T-helper 17 cell (primary cell): ENCODE data around the gene ZDHHC7. TPM values are rescaled to one million over a fixed set of nuclear protein-coding genes. Genes with fewer than 3 reads are reported as not detected.
A peak's percentile ranks its signal among the peaks of the same experiment; 100 is the strongest.
"Not testable (repeated sequence)": the region's sequence is repeated elsewhere in the genome, so short reads cannot be mapped to it uniquely, and the experiment has no call there.

Experiments
- ATAC-seq: fragments of 150-1000 bp; cut with Tn5 transposase; 2 replicates; pipeline ENCODE4 v1.10.0; 2021; ENCODE audit warnings: mild to moderate bottlenecking, moderate library complexity
- DNase-seq, 3 donors: peaks; one replicate each; pipeline versions ENCODE4 v3.0.0 to v3.0.0-alpha.2; 2020 to 2021
- H3K9me3 ChIP-seq: one replicate; pipeline ENCODE4 v1.7.0; 2013; ENCODE audit warnings: low read length, mild to moderate bottlenecking; ENCODE audit not compliant: control insufficient read depth, poor library complexity, severe bottlenecking
- H3K27ac Mint-ChIP-seq: one replicate; pipeline ENCODE4 v1.8.0; 2022; ENCODE audit warnings: mild to moderate bottlenecking, moderate library complexity, mixed read lengths
- H3K27me3 Mint-ChIP-seq: one replicate; pipeline ENCODE4 v1.8.0; 2022; ENCODE audit warnings: mixed read lengths
- H3K36me3 Mint-ChIP-seq: one replicate; pipeline ENCODE4 v1.8.0; 2022; ENCODE audit warnings: low read depth, mixed read lengths
- H3K4me1 Mint-ChIP-seq: one replicate; pipeline ENCODE4 v1.8.0; 2022; ENCODE audit warnings: mild to moderate bottlenecking, mixed read lengths
- H3K4me3 Mint-ChIP-seq: one replicate; pipeline ENCODE4 v1.8.0; 2022; ENCODE audit warnings: mild to moderate bottlenecking, moderate library complexity, mixed read lengths
- total RNA-seq, 4 donors: library from RNA in 2 of 4; stranded (reverse) in 2 of 4; gene quantifications; one replicate each; pipeline ENCODE4 v1.2.3 and lab custom pipeline; 2022 to 2026

The ZDHHC7 gene
- total RNA-seq, 2 donors from 2014 or later: 35.4 to 46.6 TPM

DNA sequence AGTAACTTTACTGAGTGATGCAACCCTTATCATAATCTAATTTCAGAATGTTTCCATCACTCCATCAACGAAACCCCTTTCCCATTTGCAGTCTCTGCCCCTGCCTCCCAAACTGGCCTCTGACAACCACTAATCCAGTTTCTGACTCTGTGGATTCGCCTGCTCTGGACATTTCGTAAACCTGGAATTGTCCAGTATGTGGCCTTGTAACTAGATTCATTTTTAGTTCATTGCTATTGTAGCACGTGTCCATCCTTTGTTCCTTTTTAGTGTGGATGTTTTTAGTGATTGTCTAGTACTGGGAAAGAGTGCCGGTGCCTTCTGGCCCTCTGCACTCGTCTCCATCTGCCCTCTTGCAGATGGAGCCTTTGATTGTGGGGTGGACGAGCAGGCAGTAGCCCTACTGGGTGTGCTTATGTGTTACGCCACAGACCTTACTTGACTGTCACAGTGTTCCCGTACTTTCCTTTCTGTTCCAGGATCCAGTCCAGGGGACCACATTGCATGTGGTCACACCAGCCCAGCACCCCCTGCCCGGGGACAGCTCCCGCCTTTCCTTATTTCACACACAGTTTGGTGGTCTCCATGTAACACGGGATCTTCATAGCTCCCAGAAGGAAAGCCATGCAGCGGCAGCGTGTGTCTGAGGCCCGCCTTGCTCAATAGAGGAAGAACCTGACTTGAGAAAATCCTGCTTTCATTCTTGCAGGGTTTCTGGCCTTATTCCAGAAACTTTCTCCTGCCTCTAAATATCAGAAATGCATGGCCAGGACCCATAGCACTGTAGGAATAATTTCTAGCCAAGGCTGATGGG, 25.1 kb upstream of the ZDHHC7 start:
- no peak overlapping the region for H3K27ac Mint-ChIP-seq
- peaks cover 9% of the 10 kb centered on the region for H3K4me1 Mint-ChIP-seq
- H3K4me3 Mint-ChIP-seq: no peak overlapping the region
- ATAC-seq: no peak
- no peaks in the 10 kb centered on the region for H3K27me3 Mint-ChIP-seq
- DNase-seq: no peak
- peaks cover 3% of the 10 kb centered on the region for H3K36me3 Mint-ChIP-seq
- no peaks in the 10 kb centered on the region for H3K9me3 ChIP-seq

DNA sequence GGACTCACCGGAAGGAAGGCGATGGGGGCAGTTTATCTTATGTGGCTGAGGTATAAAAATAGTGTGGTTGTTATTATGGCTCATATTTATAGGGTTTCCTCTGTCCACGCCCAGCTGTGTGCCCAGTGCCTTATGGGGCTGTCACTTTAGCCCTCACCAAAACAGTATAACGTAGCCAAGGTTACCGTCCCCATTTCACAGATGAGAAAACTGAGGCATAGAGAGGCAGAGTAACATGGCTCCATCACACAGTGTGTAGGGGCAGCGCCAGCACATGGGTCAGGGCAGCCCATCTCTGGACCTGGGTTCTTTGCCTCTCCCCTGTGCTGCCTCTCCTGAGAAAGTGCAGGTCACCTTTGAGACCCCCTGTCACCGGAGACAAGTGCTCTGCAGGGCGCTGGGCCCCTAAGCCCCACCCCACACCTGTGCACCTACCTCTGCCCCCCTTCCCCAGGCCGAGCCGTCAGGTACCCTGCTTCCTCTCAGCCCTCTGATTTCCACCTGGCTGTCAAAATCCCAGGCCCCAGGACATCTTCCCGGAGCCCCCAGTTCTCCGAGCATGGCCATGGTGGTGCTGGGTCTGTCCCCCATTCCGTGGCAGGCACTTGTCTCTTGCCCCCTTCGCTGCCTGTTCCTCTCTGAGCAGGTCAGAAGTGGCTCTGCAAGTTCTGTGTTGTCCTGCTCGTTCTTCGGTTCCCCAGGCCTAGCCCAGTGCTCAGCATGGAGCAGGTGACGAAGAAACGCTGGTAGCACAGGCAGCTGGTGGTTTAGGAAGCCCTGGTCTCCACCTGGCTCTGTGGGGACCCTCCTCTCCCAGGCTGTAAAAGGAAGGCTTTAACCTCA, 23.5 kb upstream of the ZDHHC7 start:
- H3K9me3 ChIP-seq: no peaks in the 10 kb centered on the region
- Mint-ChIP-seq H3K27me3 (no peaks in the 10 kb centered on the region), H3K27ac (no peak overlapping the region), H3K4me3 (no peak overlapping the region), H3K4me1 (peaks cover 11% of the 10 kb centered on the region), H3K36me3 (peaks cover 3% of the 10 kb centered on the region)
- no peak for ATAC-seq
- DNase-seq: no peak

DNA sequence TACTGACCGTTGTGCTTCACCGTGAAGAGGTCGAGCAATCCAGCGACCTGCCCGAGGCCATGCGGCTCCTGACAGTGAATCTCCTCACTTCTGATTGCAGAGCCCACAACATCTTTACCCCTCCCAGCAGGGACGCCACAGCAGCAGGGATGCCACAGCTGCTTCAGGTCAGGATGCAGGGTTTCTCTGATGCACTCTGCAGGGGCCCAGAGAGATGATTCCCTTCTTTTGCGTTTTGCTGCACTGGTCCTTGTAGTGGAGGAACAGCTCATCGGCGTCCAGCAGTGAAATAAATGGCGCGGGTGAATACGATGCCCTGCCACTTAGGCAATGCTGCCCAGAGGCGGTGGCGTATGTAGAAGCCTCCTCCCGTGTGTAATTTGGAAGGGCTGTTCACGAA, 21.8 kb upstream of the ZDHHC7 start:
- peaks cover 24% of the 10 kb centered on the region for H3K4me1 Mint-ChIP-seq
- peaks cover 3% of the 10 kb centered on the region for H3K36me3 Mint-ChIP-seq
- no peak overlapping the region for H3K27ac Mint-ChIP-seq
- H3K4me3 Mint-ChIP-seq: no peak overlapping the region
- no peaks in the 10 kb centered on the region for H3K27me3 Mint-ChIP-seq
- DNase-seq (no peak), ATAC-seq (no peak)
- H3K9me3 ChIP-seq: no peaks in the 10 kb centered on the region

DNA sequence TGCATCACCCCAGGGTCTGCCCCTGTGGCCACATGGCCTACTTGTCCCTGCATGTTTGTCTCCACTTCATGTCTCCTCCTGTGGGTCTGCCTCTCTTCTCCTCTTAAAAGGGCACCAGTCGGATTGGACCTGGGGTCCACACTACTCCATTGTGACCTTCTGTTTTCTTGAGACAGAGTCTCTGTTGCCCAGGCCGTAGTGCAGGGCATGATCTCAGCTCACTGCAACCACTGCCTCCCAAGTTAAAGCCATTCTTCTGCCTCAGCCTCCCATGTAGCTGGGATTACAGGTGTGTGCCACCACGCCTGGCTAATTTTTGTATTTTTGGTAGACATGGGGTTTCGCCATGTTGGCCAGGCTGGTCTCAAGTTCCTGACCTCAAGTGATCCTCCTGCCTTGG, 20.9 kb upstream of the ZDHHC7 start:
- H3K4me1 Mint-ChIP-seq: peaks cover 26% of the 10 kb centered on the region
- not testable (repeated sequence) for DNase-seq, H3K9me3 ChIP-seq, H3K36me3 Mint-ChIP-seq, ATAC-seq, H3K4me3 Mint-ChIP-seq, H3K27me3 Mint-ChIP-seq
- H3K27ac Mint-ChIP-seq: peak overlapping the region; percentile 29

DNA sequence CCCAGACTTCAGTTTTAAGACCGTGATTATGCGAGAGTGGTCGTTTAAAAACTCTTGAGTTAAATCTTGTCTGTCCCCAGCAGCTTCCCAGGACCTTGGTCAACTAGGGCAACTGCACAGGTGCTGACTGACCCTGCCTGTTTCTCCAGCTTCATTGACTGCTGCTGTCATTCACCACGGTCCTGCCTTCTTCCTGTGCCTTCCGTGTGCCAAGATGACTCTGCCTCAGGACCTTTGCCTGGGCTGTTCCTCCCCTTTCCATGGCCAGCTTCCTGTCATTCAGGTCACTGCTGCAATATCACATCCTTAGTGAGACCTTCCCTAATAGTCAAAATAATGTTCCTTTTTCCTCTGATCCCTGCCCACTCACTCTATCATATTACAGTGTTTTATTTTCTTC, 20.1 kb upstream of the ZDHHC7 start:
- H3K36me3 Mint-ChIP-seq: peaks cover 3% of the 10 kb centered on the region
- no peak overlapping the region for H3K4me3 Mint-ChIP-seq
- DNase-seq (no peak), ATAC-seq (no peak)
- H3K4me1 Mint-ChIP-seq: peaks cover 27% of the 10 kb centered on the region
- H3K27me3 Mint-ChIP-seq: no peaks in the 10 kb centered on the region
- H3K9me3 ChIP-seq: no peaks in the 10 kb centered on the region
- H3K27ac Mint-ChIP-seq: peak overlapping the region; percentile 29

DNA sequence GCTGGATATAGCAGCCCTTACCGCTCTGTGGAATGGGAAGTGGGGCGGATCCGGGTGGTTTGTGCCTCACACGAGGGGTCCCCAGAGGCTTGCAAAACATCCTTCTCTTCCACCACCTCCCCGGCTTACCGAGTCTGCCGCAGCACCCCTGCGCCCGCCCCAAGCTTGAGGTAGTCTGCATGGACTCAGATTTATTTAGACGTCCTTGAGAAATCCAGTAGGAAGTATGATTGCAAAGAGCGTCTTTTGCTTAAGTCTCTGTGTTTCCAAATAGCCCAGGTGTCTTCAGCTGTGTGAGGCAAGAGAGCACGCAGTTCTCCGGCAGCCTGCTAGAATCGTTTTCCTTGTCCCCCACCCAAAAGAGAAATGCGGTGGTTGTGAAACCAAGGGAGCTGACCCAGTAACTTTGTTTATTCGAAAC, 18.7 kb upstream of the ZDHHC7 start:
- peaks cover 24% of the 10 kb centered on the region for H3K4me1 Mint-ChIP-seq
- DNase-seq (no peak), ATAC-seq (no peak)
- H3K27ac Mint-ChIP-seq: peak overlapping the region; percentile 93
- H3K9me3 ChIP-seq: no peaks in the 10 kb centered on the region
- no peak overlapping the region for H3K4me3 Mint-ChIP-seq
- H3K27me3 Mint-ChIP-seq: no peaks in the 10 kb centered on the region
- peaks cover 3% of the 10 kb centered on the region for H3K36me3 Mint-ChIP-seq

DNA sequence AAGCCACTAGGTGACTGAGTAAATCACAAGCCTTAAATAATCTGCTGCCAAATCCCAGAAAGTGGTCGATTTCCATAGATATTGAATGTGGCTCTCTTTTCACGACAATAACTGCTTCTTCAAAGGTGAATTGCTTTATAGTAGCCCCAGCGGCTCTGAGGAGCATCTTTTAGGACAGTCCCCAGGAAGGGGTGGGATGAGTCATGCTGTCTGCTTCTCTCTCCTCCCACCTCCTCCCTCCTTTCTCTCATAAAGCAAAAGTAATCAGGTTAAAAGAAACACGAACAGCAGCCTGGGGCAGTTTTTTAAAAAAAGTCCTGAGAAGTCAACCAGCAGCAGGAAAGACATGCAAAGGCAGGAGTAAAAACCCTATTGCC, 18.1 kb upstream of the ZDHHC7 start:
- H3K4me3 Mint-ChIP-seq: peak overlapping the region; percentile 96
- peaks cover 26% of the 10 kb centered on the region for H3K4me1 Mint-ChIP-seq
- no peaks in the 10 kb centered on the region for H3K9me3 ChIP-seq
- no peaks in the 10 kb centered on the region for H3K27me3 Mint-ChIP-seq
- peak; percentile 69 for ATAC-seq
- H3K36me3 Mint-ChIP-seq: peaks cover 3% of the 10 kb centered on the region
- peak; percentile 22 to 52 (median 26) for DNase-seq
- H3K27ac Mint-ChIP-seq: peak overlapping the region; percentile 93

DNA sequence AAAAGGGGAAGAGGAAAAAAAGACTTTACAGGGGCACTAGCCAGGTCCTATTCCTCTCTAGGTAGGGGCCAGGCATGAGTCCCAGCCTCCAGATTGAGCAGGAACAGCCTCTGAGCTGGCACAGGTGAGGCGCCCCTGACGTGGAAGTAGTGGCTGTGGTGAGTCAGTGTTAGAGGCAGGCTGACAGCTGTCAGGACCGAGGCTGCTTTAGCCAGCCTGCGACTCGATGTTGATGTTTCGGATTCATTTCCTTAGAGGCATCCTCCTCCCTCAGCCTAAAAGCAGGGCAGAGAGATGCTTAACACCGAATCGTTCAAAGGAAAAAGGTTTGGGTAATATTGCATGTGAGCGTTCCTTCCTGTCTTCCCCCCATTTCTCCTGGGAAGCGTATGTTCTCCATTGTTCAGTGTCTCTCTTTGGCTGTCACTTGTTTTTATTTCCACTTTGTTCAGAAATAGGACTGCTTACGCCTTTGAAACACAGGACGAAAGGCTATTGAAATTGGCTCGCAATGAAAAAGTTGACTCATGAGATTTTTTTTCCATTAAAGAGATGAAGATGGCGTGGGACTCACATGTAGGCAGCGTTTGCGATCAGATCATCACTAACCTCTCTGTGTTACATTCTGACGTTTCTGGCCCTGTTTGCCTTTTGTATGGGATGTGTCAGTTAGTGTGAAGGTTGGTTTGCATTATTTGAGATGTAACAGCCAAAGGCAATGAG, 17.5 kb upstream of the ZDHHC7 start:
- DNase-seq (peak; percentile 41 to 69 (median 50)), ATAC-seq (peak; percentile 73)
- H3K27me3 Mint-ChIP-seq: no peaks in the 10 kb centered on the region
- H3K4me3 Mint-ChIP-seq: peak overlapping the region; percentile 96
- peak overlapping the region; percentile 93 for H3K27ac Mint-ChIP-seq
- H3K9me3 ChIP-seq: no peaks in the 10 kb centered on the region
- peaks cover 3% of the 10 kb centered on the region for H3K36me3 Mint-ChIP-seq
- peaks cover 24% of the 10 kb centered on the region for H3K4me1 Mint-ChIP-seq

DNA sequence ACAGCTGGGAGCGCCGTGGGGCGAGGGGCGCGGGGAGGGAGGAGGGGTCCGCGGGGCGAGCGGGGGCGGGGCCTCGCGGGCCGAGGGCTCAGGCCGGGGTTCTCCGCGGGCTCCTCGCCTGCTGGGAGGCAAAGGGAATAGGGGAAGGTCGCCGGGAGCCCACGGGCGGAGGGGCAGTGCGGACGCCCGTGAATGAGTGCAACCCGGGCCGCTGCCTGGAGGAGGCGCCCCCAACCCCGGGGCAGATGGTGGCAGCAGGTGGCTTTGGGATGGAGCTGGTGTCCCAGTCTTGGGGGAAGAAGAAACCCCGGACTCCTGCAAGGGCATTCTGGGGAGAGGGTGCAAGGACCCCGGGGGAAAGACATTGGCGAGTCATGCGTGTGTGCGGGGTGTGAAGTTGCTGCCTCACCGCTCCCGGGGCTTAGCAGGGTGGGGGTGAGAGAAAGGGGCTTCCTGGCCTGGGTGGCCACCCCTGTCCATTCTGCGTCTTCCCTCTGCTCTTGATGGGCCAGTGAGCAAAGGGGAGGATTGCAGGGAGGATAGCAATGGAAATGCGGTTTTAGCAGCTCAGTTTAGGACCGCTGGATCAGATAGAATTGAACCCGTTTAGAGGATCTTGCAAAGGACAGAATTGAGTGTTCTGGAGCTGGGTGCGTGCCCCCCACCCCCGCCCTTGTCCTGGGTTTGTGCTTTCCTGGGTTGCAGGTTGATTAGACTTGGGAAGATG, 16.8 kb upstream of the ZDHHC7 start:
- ATAC-seq (peak; percentile 5), DNase-seq (peak in 1 of 3 donors; percentile 19)
- H3K27me3 Mint-ChIP-seq: no peaks in the 10 kb centered on the region
- peaks cover 3% of the 10 kb centered on the region for H3K36me3 Mint-ChIP-seq
- peaks cover 24% of the 10 kb centered on the region for H3K4me1 Mint-ChIP-seq
- H3K27ac Mint-ChIP-seq: peak overlapping the region; percentile 93
- H3K4me3 Mint-ChIP-seq: peak overlapping the region; percentile 96
- H3K9me3 ChIP-seq: no peaks in the 10 kb centered on the region

DNA sequence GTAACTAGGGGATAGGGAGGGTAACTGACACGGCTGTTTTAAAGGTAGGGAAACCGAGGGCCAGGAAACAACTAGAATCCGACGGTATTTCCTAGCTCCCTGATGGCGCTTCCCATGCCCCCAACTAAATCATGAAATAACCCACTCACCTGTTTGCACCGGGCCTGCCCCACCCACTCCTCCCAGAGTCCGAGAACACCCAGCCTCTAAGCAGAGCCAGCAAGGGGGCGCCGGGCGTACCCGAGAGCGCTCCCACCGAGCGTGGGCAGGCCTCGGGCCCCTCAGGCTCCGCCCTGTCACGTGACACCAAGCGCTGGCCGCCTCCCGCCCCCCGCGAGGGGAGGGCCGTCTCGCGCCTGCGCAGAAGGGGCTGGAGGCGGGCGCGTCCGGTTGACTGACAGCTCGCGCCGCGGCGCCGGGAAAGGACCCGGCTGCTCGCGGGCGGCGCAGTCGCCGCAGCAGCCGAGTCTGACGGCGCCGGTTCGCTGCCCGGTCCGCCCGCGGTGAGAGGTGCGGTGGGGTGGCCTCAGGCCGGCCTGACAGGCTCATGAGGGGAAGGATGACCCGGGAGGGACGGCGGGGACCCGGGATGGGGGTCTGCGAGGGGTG, 16.1 kb upstream of the ZDHHC7 start, which contains the start of gene KIAA0513:
Gene KIAA0513 (plus strand): TSS at position 447 of the 609 bp plus-strand sequence. CDS start 39,277 bp downstream, outside the sequence.
- Mint-ChIP-seq H3K36me3 (peaks cover 3% of the 10 kb centered on the region), H3K4me3 (peak within 1 kb of the TSS; percentile 96), H3K27ac (peak within 1 kb of the TSS; percentile 93), H3K27me3 (no peaks in the 10 kb centered on the region), H3K4me1 (peaks cover 24% of the 10 kb centered on the region)
- no peaks in the 10 kb centered on the region for H3K9me3 ChIP-seq
- DNase-seq (peak; percentile 97 to 99 (median 99)), ATAC-seq (peak; percentile 70)

DNA sequence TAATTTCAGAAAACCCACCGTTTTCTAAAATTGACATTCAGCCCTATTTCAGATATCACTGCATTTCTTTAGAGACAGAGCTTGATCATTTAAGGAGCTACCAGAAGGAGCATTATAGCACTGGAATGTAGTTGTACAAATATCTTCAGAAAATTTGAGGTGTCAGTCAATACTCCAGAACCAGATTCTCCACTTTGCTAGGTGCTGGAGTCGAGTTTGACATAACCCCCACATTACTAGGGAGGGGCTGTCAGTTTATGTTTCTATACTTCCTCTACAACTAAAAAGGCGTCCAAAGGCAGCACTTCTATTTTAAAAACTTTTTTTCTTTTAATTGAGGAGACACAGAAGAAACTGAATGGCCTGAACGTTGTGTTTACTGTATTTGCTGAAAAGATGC, 15.4 kb upstream of the ZDHHC7 start:
- Mint-ChIP-seq H3K27me3 (no peaks in the 10 kb centered on the region), H3K36me3 (peaks cover 3% of the 10 kb centered on the region), H3K4me3 (peak overlapping the region; percentile 96), H3K4me1 (peaks cover 24% of the 10 kb centered on the region), H3K27ac (peak overlapping the region; percentile 93)
- DNase-seq (no peak), ATAC-seq (no peak)
- no peaks in the 10 kb centered on the region for H3K9me3 ChIP-seq
